Suprapubic skin (tissue), 3 donors: ENCODE data around the gene DAPL1.
"Not testable (repeated sequence)": the region's sequence is repeated elsewhere in the genome, so short reads cannot be mapped to it uniquely, and the experiment has no call there.

Experiments
- CTCF ChIP-seq, 2 donors: fragments of 200-600 bp in 1 of 2; fragments of 450-650 bp in 1 of 2; sonication (generic) in 1 of 2; IDR thresholded peaks; one replicate each; pipeline ENCODE4 v1.5.1; 2016 to 2019; ENCODE audit warnings: antibody characterized with exemption in 2 of 2, mild to moderate bottlenecking in 1 of 2, moderate library complexity in 1 of 2
- POLR2AphosphoS5 ChIP-seq, 3 donors: sonication (generic); formaldehyde crosslinking; IDR thresholded peaks; one replicate each; pipeline ENCODE4 v1.6.1; 2017; ENCODE audit warnings: antibody characterized with exemption in 3 of 3

GRCh38 chr2:158865469-158865868 is 70.4 kb downstream of the DAPL1 start:
- not testable (repeated sequence) for TF ChIP-seq CTCF, POLR2AphosphoS5 (IDR thresholded peaks at IDR 0.05)
